ENCODE results near the gene CMTM4. TPM values are rescaled to one million over a fixed set of nuclear protein-coding genes. Genes with fewer than 3 reads are reported as not detected.

CMTM4 gene
- total RNA-seq, 1 donor from 2014 or later: 20.1 TPM

- H3K9me3 ChIP-seq: no peaks in the 10 kb centered on the region
- intact Hi-C loops (cut with DNase I): loop anchor here (5.0 kb wide), 1 partner anchor 229 kb away; the partner anchor contains the start of gene RRAD
- H3K27ac ChIP-seq: no peak overlapping the region
- no peak overlapping the region for H3K4me3 ChIP-seq
- DNase-seq (ENCODE audit: low spot score in 2 of 2): no peak
- no peak for TF ChIP-seq CTCF (IDR thresholded peaks at IDR 0.05)
- no peaks in the 10 kb centered on the region for H3K27me3 ChIP-seq
- H3K4me1 ChIP-seq: peaks cover 1 to 3% of the 10 kb centered on the region in 2 donors
- H3K36me3 ChIP-seq: no peaks in the 10 kb centered on the region
Observed at GRCh38 chr16:66698046-66698445, 1.5 kb upstream of the CMTM4 start.

GRCh38 chr16:66695935-66696668, 441 bp downstream of the CMTM4 start:
- no peaks in the 10 kb centered on the region for H3K27me3 ChIP-seq
- H3K27ac ChIP-seq: no peak overlapping the region
- intact Hi-C loops (cut with DNase I): loop anchor here (1.0 to 5.0 kb wide), 3 partner anchors 45 to 231 kb away; partner anchors contain the start of gene RRAD
- TF ChIP-seq CTCF (IDR thresholded peaks at IDR 0.05): no peak
- H3K36me3 ChIP-seq: no peaks in the 10 kb centered on the region
- H3K9me3 ChIP-seq: no peaks in the 10 kb centered on the region
- H3K4me1 ChIP-seq: peaks cover 0 to 3% of the 10 kb centered on the region in 2 donors
- DNase-seq (ENCODE audit: low spot score in 2 of 2): peak in 1 of 2 donors; percentile 66
- H3K4me3 ChIP-seq: peak overlapping the region; percentile 65 to 83

- Histone ChIP-seq H3K4me3 (peak overlapping the region; percentile 65 to 83), H3K36me3 (no peaks in the 10 kb centered on the region), H3K9me3 (no peaks in the 10 kb centered on the region), H3K27ac (no peak overlapping the region), H3K27me3 (no peaks in the 10 kb centered on the region), H3K4me1 (peaks cover 0 to 3% of the 10 kb centered on the region in 2 donors)
- TF ChIP-seq CTCF (IDR thresholded peaks at IDR 0.05): no peak
- intact Hi-C loops (cut with DNase I): loop anchor here (5.0 kb wide), 1 partner anchor 232 kb away; the partner anchor contains the start of gene RRAD
- no peak for DNase-seq (ENCODE audit: low spot score in 2 of 2)
Observed at GRCh38 chr16:66695471-66695934, 1.0 kb downstream of the CMTM4 start.

- Histone ChIP-seq H3K36me3 (no peaks in the 10 kb centered on the region), H3K4me1 (peaks cover 0 to 3% of the 10 kb centered on the region in 2 donors), H3K9me3 (no peaks in the 10 kb centered on the region), H3K27ac (no peak overlapping the region), H3K4me3 (no peak overlapping the region), H3K27me3 (no peaks in the 10 kb centered on the region)
- intact Hi-C loops (cut with DNase I): no loop called here
- no peak for TF ChIP-seq CTCF (IDR thresholded peaks at IDR 0.05)
- DNase-seq (ENCODE audit: low spot score in 2 of 2): no peak
Observed at GRCh38 chr16:66693149-66693548, 3.4 kb downstream of the CMTM4 start.

- no peaks in the 10 kb centered on the region for H3K36me3 ChIP-seq
- no peak for DNase-seq (ENCODE audit: low spot score in 2 of 2)
- no peaks in the 10 kb centered on the region for H3K9me3 ChIP-seq
- no peak for TF ChIP-seq CTCF (IDR thresholded peaks at IDR 0.05)
- H3K27ac ChIP-seq: no peak overlapping the region
- no peak overlapping the region for H3K4me3 ChIP-seq
- peaks cover 0 to 3% of the 10 kb centered on the region in 2 donors for H3K4me1 ChIP-seq
- no peaks in the 10 kb centered on the region for H3K27me3 ChIP-seq
- intact Hi-C loops (cut with DNase I): no loop called here
Observed at GRCh38 chr16:66692341-66692740, 4.2 kb downstream of the CMTM4 start.
